Breast epithelium (tissue), 4 donors: Measurements from ENCODE around the gene IFNA5. TPM values are rescaled to one million over a fixed set of nuclear protein-coding genes. Genes with fewer than 3 reads are reported as not detected.

Experiments used
- DNase-seq, 2 donors: peaks; one replicate each; pipeline ENCODE4 v3.0.0-alpha.2; 2019; ENCODE audit warnings: low spot score in 2 of 2
- H3K27ac ChIP-seq, 2 donors: fragments of 200-600 bp; sonication (generic) in 1 of 2; one replicate each; pipeline ENCODE4 v1.5.1; 2016 to 2019; ENCODE audit warnings: mild to moderate bottlenecking in 1 of 2
- H3K27me3 ChIP-seq, 2 donors: fragments of 200-600 bp; sonication (generic) in 1 of 2; one replicate each; pipeline versions ENCODE4 v1.5.1 to v1.6.0; 2017 to 2019; ENCODE audit warnings: control low read depth in 1 of 2, mild to moderate bottlenecking in 1 of 2
- H3K36me3 ChIP-seq: fragments of 200-600 bp; one replicate; pipeline ENCODE4 v1.5.1; 2019
- H3K4me1 ChIP-seq, 2 donors: fragments of 200-600 bp; sonication (generic); one replicate each; pipeline ENCODE4 v1.5.1; 2016 to 2019; ENCODE audit warnings: control low read depth in 1 of 2
- H3K4me3 ChIP-seq, 3 donors: fragments of 200-600 bp; sonication (generic); 1 replicate in 2 of 3; 2 replicates in 1 of 3; pipeline ENCODE4 v1.5.1; 2016 to 2019; ENCODE audit warnings: mild to moderate bottlenecking in 3 of 3, moderate library complexity in 2 of 3
- H3K9me3 ChIP-seq, 2 donors: fragments of 200-600 bp; sonication (generic) in 1 of 2; one replicate each; pipeline ENCODE4 v1.5.1; 2016 to 2019; ENCODE audit warnings: control low read depth in 1 of 2
- POLR2A ChIP-seq: fragments of 450-650 bp; IDR thresholded peaks from one replicate; pipeline ENCODE4 v1.6.1; 2016; ENCODE audit warnings: antibody characterized with exemption, mild to moderate bottlenecking, moderate library complexity
- POLR2AphosphoS5 ChIP-seq, 3 donors: sonication (generic); formaldehyde crosslinking; IDR thresholded peaks; one replicate each; pipeline ENCODE4 v1.6.1; 2017; ENCODE audit warnings: antibody characterized with exemption in 3 of 3
- intact Hi-C: fragments of 100-400 bp; cut with DNase I; formaldehyde crosslinking; loops from one replicate; pipeline ENCODE4 v1.15.1; 2023; ENCODE audit warnings: low total_unique reads
- total RNA-seq, 3 donors: library from RNA; depleted of rRNA; stranded (reverse); fragments of >200 nt; gene quantifications; one replicate each; pipeline ENCODE4 v1.1.0, GENCODE V29; 2016
- TF ChIP-seq, protein P1 (sequence below), 3 donors: fragments of 450-650 bp; IDR thresholded peaks; one replicate each; pipeline ENCODE4 v1.5.1; 2016 to 2017; ENCODE audit warnings: antibody characterized with exemption in 3 of 3, mild to moderate bottlenecking in 3 of 3, moderate library complexity in 3 of 3

Gene IFNA5
- total RNA-seq, 3 donors from 2014 or later, result 0.32 TPM; not detected in 2

DNA sequence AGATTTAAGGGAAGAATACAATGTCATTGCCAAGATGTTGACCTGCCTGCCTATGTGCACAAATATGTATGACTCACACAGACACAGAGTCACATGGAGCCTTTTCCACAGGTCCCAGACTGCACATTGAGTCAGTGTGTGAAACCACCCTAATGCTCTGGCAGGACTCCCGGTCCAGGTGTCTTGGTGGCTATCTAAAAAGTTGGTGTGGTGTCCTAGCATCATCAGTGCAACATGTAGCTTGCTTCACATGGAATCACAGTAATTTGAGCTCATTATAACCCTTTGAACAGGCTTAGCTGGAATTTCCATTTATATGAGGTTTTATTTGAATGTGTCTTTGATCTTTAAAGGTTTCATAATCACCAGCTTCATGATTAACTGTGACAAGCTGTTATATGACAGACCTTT, 10.7 kb downstream of the IFNA5 start:
- no peak for TF ChIP-seq POLR2AphosphoS5 (IDR thresholded peaks at IDR 0.05)
- TF ChIP-seq, protein P1, sequence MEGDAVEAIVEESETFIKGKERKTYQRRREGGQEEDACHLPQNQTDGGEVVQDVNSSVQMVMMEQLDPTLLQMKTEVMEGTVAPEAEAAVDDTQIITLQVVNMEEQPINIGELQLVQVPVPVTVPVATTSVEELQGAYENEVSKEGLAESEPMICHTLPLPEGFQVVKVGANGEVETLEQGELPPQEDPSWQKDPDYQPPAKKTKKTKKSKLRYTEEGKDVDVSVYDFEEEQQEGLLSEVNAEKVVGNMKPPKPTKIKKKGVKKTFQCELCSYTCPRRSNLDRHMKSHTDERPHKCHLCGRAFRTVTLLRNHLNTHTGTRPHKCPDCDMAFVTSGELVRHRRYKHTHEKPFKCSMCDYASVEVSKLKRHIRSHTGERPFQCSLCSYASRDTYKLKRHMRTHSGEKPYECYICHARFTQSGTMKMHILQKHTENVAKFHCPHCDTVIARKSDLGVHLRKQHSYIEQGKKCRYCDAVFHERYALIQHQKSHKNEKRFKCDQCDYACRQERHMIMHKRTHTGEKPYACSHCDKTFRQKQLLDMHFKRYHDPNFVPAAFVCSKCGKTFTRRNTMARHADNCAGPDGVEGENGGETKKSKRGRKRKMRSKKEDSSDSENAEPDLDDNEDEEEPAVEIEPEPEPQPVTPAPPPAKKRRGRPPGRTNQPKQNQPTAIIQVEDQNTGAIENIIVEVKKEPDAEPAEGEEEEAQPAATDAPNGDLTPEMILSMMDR (IDR thresholded peaks at IDR 0.05), result no peak
- no peak for TF ChIP-seq POLR2A
- intact Hi-C loops, result no loop called here
- Histone ChIP-seq H3K36me3 (no peaks in the 10 kb centered on the region), H3K27ac (no peak overlapping the region), H3K9me3 (no peaks in the 10 kb centered on the region), H3K4me3 (no peak overlapping the region), H3K4me1 (no peaks in the 10 kb centered on the region), H3K27me3 (no peaks in the 10 kb centered on the region)
- DNase-seq, result no peak

DNA sequence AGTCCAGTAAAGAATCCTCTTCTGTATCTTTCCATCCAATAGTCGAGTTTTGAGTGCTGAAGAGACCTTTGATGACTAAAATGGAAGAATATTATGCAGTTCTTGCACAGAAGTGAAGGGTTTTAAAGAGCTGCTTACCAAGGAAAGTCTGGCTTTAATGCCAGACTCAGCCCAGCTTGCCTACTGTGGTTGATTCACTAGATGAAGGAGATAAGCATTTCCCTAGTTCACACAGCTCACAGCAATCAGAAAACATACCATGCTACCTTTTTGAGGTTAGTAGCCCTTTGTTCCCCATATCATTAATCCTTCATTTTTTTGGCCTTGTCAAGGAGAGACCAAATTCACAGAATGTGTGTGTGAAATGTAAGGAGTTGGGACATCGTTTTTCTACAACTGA, 15.3 kb downstream of the IFNA5 start:
- Histone ChIP-seq H3K27me3 (no peaks in the 10 kb centered on the region), H3K4me3 (no peak overlapping the region), H3K9me3 (no peaks in the 10 kb centered on the region), H3K27ac (no peak overlapping the region), H3K36me3 (no peaks in the 10 kb centered on the region), H3K4me1 (no peaks in the 10 kb centered on the region)
- TF ChIP-seq POLR2A, result no peak
- TF ChIP-seq POLR2AphosphoS5 (IDR thresholded peaks at IDR 0.05), result no peak
- TF ChIP-seq, protein P1 (IDR thresholded peaks at IDR 0.05), result no peak
- no peak for DNase-seq
- intact Hi-C loops, result no loop called here

DNA sequence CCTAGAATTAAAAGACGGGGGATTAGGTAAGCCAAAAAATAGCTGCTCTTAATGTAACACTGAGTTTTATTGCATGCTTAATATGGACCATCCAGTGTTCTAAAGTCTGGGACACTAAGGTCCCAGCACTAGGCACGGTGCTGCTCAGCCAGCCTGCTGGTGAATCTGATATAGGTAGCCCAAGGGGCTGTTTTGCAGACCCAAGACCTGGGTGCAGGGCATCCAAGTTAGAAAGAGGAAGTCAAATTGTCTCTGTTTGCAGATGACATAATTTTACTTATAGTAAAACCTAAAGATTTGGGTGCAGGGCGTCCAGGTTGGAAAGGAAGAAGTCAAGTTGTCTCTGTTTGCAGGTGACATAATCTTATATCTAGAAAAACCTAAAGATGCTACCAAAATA, 17.8 kb downstream of the IFNA5 start:
- no peak for DNase-seq
- H3K27ac ChIP-seq, result no peak overlapping the region
- no peaks in the 10 kb centered on the region for H3K27me3 ChIP-seq
- intact Hi-C loops, result no loop called here
- no peaks in the 10 kb centered on the region for H3K36me3 ChIP-seq
- H3K4me1 ChIP-seq, result no peaks in the 10 kb centered on the region
- TF ChIP-seq, protein P1 (IDR thresholded peaks at IDR 0.05), result no peak
- TF ChIP-seq POLR2AphosphoS5 (IDR thresholded peaks at IDR 0.05), result no peak
- no peak for TF ChIP-seq POLR2A
- no peaks in the 10 kb centered on the region for H3K9me3 ChIP-seq
- H3K4me3 ChIP-seq, result no peak overlapping the region

DNA sequence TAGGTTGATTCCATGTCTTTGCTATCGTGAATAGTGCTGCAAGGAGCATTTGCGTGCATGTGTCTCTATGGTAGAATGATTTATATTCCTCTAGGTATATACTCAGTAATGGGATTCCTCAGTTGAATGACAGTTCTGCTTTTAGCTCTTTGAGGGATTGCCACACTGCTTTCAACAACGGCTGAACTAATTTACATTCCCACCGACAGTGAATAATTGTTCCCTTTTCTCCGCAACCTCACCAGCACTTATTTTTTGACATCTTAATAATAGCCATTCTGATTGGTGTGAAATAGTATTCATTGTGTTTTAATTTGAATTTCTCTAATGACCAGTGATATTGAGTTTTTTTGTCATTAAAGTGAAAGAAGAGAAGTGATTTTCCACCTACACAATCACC, 18.5 kb downstream of the IFNA5 start:
- no peaks in the 10 kb centered on the region for H3K9me3 ChIP-seq
- H3K4me1 ChIP-seq, result no peaks in the 10 kb centered on the region
- H3K36me3 ChIP-seq, result no peaks in the 10 kb centered on the region
- no peak overlapping the region for H3K27ac ChIP-seq
- DNase-seq, result no peak
- intact Hi-C loops, result no loop called here
- H3K27me3 ChIP-seq, result no peaks in the 10 kb centered on the region
- H3K4me3 ChIP-seq, result no peak overlapping the region
- TF ChIP-seq, protein P1 (IDR thresholded peaks at IDR 0.05), result no peak
- TF ChIP-seq POLR2AphosphoS5 (IDR thresholded peaks at IDR 0.05) (no peak), POLR2A (no peak)

DNA sequence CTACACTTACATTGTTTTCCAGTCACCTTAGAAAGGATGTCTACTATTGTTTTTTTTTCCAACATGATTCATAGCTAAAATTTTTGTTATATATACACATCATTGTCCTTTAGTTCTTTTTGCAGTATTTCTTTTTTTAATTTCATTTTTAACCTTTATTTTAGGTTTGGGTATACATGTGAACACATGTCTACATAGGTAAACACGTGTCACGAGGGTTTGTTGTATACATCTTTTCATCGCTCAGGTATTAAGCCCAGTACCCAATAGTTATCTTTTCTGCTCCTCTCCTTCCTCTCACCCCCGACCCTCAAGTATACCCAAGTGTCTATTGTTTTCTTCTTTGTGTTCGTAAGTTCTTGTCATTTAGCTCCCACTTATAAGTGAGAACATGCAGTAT, 19.0 kb downstream of the IFNA5 start:
- Histone ChIP-seq H3K36me3 (no peaks in the 10 kb centered on the region), H3K4me1 (no peaks in the 10 kb centered on the region), H3K27me3 (no peaks in the 10 kb centered on the region), H3K27ac (no peak overlapping the region), H3K4me3 (no peak overlapping the region), H3K9me3 (no peaks in the 10 kb centered on the region)
- DNase-seq, result no peak
- no peak for TF ChIP-seq POLR2A
- TF ChIP-seq, protein P1 (IDR thresholded peaks at IDR 0.05), result no peak
- TF ChIP-seq POLR2AphosphoS5 (IDR thresholded peaks at IDR 0.05), result no peak
- intact Hi-C loops, result no loop called here
